Retinal pigment epithelial cell (primary cell): Measurements from ENCODE around the gene TUBA4B.
"Not testable (repeated sequence)": the region's sequence is repeated elsewhere in the genome, so short reads cannot be mapped to it uniquely, and the experiment has no call there.

Experiments used
- DNase-seq: peaks from one replicate; pipeline ENCODE4 v3.0.0-alpha.2; 2010; ENCODE audit warnings: low read depth
- H3K4me3 ChIP-seq: 2 replicates; pipeline ENCODE4 v1.5.1; 2011; ENCODE audit warnings: mild to moderate bottlenecking, low read length, control low read depth, moderate library complexity
- TF ChIP-seq, protein P1 (sequence below): conservative IDR thresholded peaks from 2 replicates; pipeline ENCODE4 v1.5.1; 2011; ENCODE audit warnings: low read depth, low read length, control low read depth, inconsistent platforms

The TUBA4B gene

DNA sequence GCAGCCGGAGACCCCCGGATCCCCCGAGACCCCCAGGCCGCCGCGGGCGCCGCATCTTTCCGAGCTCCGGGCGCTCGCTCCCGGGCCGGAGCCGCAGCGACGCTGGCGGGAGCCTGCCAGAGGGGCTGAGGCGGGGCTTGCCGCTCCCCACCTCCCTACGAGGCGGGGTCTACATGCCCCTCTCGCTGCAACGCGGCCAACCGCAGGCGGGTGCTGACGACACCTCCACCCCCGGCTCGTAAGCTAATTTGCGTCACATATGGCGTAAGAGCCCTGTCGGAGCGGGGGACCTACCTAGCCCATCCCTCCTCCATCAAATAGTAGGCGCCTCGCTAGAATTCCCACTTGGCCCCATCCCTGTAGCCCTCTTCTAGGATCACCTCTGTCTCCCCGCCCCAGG is 56.2 kb downstream of the TUBA4B start, which contains the start of gene PTPRN:
Gene PTPRN (minus strand): TSS at position 124 of the 400 bp plus-strand sequence. CDS start 69 bp downstream, at position 55.
- TF ChIP-seq, protein P1, sequence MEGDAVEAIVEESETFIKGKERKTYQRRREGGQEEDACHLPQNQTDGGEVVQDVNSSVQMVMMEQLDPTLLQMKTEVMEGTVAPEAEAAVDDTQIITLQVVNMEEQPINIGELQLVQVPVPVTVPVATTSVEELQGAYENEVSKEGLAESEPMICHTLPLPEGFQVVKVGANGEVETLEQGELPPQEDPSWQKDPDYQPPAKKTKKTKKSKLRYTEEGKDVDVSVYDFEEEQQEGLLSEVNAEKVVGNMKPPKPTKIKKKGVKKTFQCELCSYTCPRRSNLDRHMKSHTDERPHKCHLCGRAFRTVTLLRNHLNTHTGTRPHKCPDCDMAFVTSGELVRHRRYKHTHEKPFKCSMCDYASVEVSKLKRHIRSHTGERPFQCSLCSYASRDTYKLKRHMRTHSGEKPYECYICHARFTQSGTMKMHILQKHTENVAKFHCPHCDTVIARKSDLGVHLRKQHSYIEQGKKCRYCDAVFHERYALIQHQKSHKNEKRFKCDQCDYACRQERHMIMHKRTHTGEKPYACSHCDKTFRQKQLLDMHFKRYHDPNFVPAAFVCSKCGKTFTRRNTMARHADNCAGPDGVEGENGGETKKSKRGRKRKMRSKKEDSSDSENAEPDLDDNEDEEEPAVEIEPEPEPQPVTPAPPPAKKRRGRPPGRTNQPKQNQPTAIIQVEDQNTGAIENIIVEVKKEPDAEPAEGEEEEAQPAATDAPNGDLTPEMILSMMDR, result no peak
- peak within 1 kb of the TSS; percentile 22 for H3K4me3 ChIP-seq

GRCh38 chr2:219312683-219313263 is 59.7 kb downstream of the TUBA4B start:
- not testable (repeated sequence) for H3K4me3 ChIP-seq, DNase-seq

More for the DNA sequence above, 56.2 kb downstream of the TUBA4B start, which contains the start of gene PTPRN:
- no peak for DNase-seq

GRCh38 chr2:219314804-219315468 is 61.9 kb downstream of the TUBA4B start:
- no peak overlapping the region for H3K4me3 ChIP-seq
- TF ChIP-seq, protein P1, result no peak
- no peak for DNase-seq
